NCI-H524 (cell line): ENCODE data around the gene PPP2R5C.
"Not testable (repeated sequence)": the region's sequence is repeated elsewhere in the genome, so short reads cannot be mapped to it uniquely, and the experiment has no call there.

Source experiments
- DNase-seq, 2 experiments: peaks; one replicate each; lab custom pipeline; 2025; lab: John Stamatoyannopoulos, UW

The PPP2R5C gene

GRCh38 chr14:101761032-101761880 is at the start of gene PPP2R5C:
Gene PPP2R5C, plus strand, starts transcription at chr14:101761709. Its CDS starts 185 bp downstream, at chr14:101761894.
- peak; percentile 84 to 88 for DNase-seq

- DNase-seq = not testable (repeated sequence)
Measured at GRCh38 chr14:101711857-101712233, 49.7 kb upstream of the PPP2R5C start.

- not testable (repeated sequence) for DNase-seq
Measured at GRCh38 chr14:101712341-101712740, 49.2 kb upstream of the PPP2R5C start.

GRCh38 chr14:101713091-101713490 is 48.4 kb upstream of the PPP2R5C start:
- not testable (repeated sequence) for DNase-seq

GRCh38 chr14:101713621-101714349 is 47.7 kb upstream of the PPP2R5C start:
- DNase-seq = no peak

GRCh38 chr14:101714394-101714793 is 47.1 kb upstream of the PPP2R5C start:
- no peak for DNase-seq

- DNase-seq = no peak
Measured at GRCh38 chr14:101715210-101716076, 46.1 kb upstream of the PPP2R5C start.

GRCh38 chr14:101716077-101716950 is 45.2 kb upstream of the PPP2R5C start:
- DNase-seq = no peak

GRCh38 chr14:101716956-101717662 is 44.4 kb upstream of the PPP2R5C start:
- no peak for DNase-seq

GRCh38 chr14:101717663-101718490 is 43.6 kb upstream of the PPP2R5C start:
- DNase-seq = no peak

GRCh38 chr14:101719045-101719645 is 42.4 kb upstream of the PPP2R5C start:
- no peak for DNase-seq

GRCh38 chr14:101719708-101720107 is 41.8 kb upstream of the PPP2R5C start:
- DNase-seq = peak in 1 of 2 experiments; percentile 57

- no peak for DNase-seq
Measured at GRCh38 chr14:101721111-101721510, 40.4 kb upstream of the PPP2R5C start.

- DNase-seq = no peak
Measured at GRCh38 chr14:101721951-101722661, 39.4 kb upstream of the PPP2R5C start.

GRCh38 chr14:101723061-101723595 is 38.4 kb upstream of the PPP2R5C start:
- DNase-seq = no peak

GRCh38 chr14:101725652-101726051 is 35.9 kb upstream of the PPP2R5C start:
- not testable (repeated sequence) for DNase-seq

- DNase-seq = no peak
Measured at GRCh38 chr14:101726295-101726953, 35.1 kb upstream of the PPP2R5C start.

GRCh38 chr14:101726954-101727302 is 34.6 kb upstream of the PPP2R5C start:
- DNase-seq = no peak
